OCI-LY3 (cell line): ENCODE results near the gene MACF1.

Experiments used
- H2AFZ ChIP-seq: fragments of 200-600, 300-600 bp; shearing (Covaris generic); 2 replicates; pipeline ENCODE4 v1.6.0; 2014; ENCODE audit warnings: antibody characterized with exemption, low read depth, low read length
- H3K27ac ChIP-seq: fragments of 200-600, 300-600 bp; sonication (generic); 2 replicates; pipeline ENCODE4 v1.5.1; 2014; ENCODE audit warnings: mild to moderate bottlenecking, low read length, moderate library complexity, mixed read lengths
- H3K27me3 ChIP-seq: fragments of 200-600, 300-600 bp; sonication (generic); 2 replicates; pipeline ENCODE4 v1.6.1; 2014; ENCODE audit warnings: low read depth, low read length, mixed read lengths
- H3K36me3 ChIP-seq: fragments of 200-600, 300-600 bp; sonication (generic); replicated peaks from 2 replicates; pipeline ENCODE3; 2014; ENCODE audit warnings: low read depth, low read length, mixed read lengths
- H3K4me1 ChIP-seq: fragments of 300-600, 200-600 bp; sonication (generic); 2 replicates; pipeline ENCODE4 v1.6.1; 2014; ENCODE audit warnings: low read length, mixed read lengths
- H3K4me2 ChIP-seq: fragments of 200-600, 300-600 bp; sonication (generic); 2 replicates; pipeline ENCODE4 v1.6.1; 2014; ENCODE audit warnings: low read length, mixed read lengths
- H3K4me3 ChIP-seq: fragments of 300-600, 200-600 bp; sonication (generic); 2 replicates; pipeline ENCODE4 v1.5.1; 2014; ENCODE audit warnings: antibody characterized with exemption, mild to moderate bottlenecking, low read length, moderate library complexity
- H3K79me2 ChIP-seq: fragments of 300-600, 200-600 bp; shearing (Covaris generic); 2 replicates; pipeline ENCODE4 v1.6.1; 2014; ENCODE audit warnings: mild to moderate bottlenecking, low read length, mixed read lengths
- H3K9ac ChIP-seq: fragments of 300-600, 200-600 bp; shearing (Covaris generic); 2 replicates; pipeline ENCODE4 v1.6.0; 2014; ENCODE audit warnings: mild to moderate bottlenecking, low read length, moderate library complexity
- H3K9me3 ChIP-seq: fragments of 200-600, 300-600 bp; shearing (Covaris generic); 2 replicates; pipeline ENCODE4 v1.6.1; 2014; ENCODE audit warnings: low read length, mixed read lengths; ENCODE audit not compliant: insufficient read depth
- H4K20me1 ChIP-seq: fragments of 200-600, 300-600 bp; sonication (generic); 2 replicates; pipeline ENCODE4 v1.6.1; 2016; ENCODE audit warnings: low read length, mixed read lengths; ENCODE audit not compliant: insufficient read depth
- CTCF ChIP-seq: fragments of 200-600, 300-600 bp; sonication (generic); IDR thresholded peaks from 2 replicates; pipeline ENCODE4 v1.5.1; 2014; ENCODE audit warnings: antibody characterized with exemption, low read length, low read depth
- EZH2phosphoT487 ChIP-seq: fragments of 200-600 bp; shearing (Covaris generic); IDR thresholded peaks from 2 replicates; pipeline ENCODE4 v1.6.1; 2018; ENCODE audit warnings: antibody characterized with exemption, mixed run types, low read depth

The MACF1 gene

GRCh38 chr1:39293375-39294070, 89.0 kb downstream of the MACF1 start:
- TF ChIP-seq CTCF (no peak), EZH2phosphoT487 (no peak)
- H3K9ac ChIP-seq, result no peak overlapping the region
- H3K79me2 ChIP-seq, result no peaks in the 10 kb centered on the region
- no peak overlapping the region for H2AFZ ChIP-seq
- H3K4me3 ChIP-seq, result no peak overlapping the region
- no peak overlapping the region for H3K4me2 ChIP-seq
- H4K20me1 ChIP-seq, result no peaks in the 10 kb centered on the region
- peaks cover 18% of the 10 kb centered on the region for H3K36me3 ChIP-seq
- H3K4me1 ChIP-seq, result peaks cover 12% of the 10 kb centered on the region
- H3K9me3 ChIP-seq, result no peaks in the 10 kb centered on the region
- no peak overlapping the region for H3K27ac ChIP-seq
- H3K27me3 ChIP-seq, result no peaks in the 10 kb centered on the region

- peaks cover 12% of the 10 kb centered on the region for H3K4me1 ChIP-seq
- peaks cover 17% of the 10 kb centered on the region for H3K36me3 ChIP-seq
- H3K4me2 ChIP-seq, result no peak overlapping the region
- no peaks in the 10 kb centered on the region for H4K20me1 ChIP-seq
- no peak for TF ChIP-seq EZH2phosphoT487
- no peak for TF ChIP-seq CTCF
- H3K27me3 ChIP-seq, result no peaks in the 10 kb centered on the region
- no peak overlapping the region for H3K27ac ChIP-seq
- no peak overlapping the region for H3K4me3 ChIP-seq
- no peak overlapping the region for H2AFZ ChIP-seq
- no peaks in the 10 kb centered on the region for H3K9me3 ChIP-seq
- no peaks in the 10 kb centered on the region for H3K79me2 ChIP-seq
- no peak overlapping the region for H3K9ac ChIP-seq
Measured at GRCh38 chr1:39294531-39294930, 90.0 kb downstream of the MACF1 start.

GRCh38 chr1:39295901-39296300, 91.4 kb downstream of the MACF1 start:
- H3K79me2 ChIP-seq, result no peaks in the 10 kb centered on the region
- no peak overlapping the region for H3K4me2 ChIP-seq
- H3K4me3 ChIP-seq, result no peak overlapping the region
- H2AFZ ChIP-seq, result no peak overlapping the region
- H3K4me1 ChIP-seq, result peaks cover 12% of the 10 kb centered on the region
- H4K20me1 ChIP-seq, result no peaks in the 10 kb centered on the region
- no peaks in the 10 kb centered on the region for H3K9me3 ChIP-seq
- no peak for TF ChIP-seq EZH2phosphoT487
- no peak for TF ChIP-seq CTCF
- H3K36me3 ChIP-seq, result peaks cover 17% of the 10 kb centered on the region
- H3K27me3 ChIP-seq, result no peaks in the 10 kb centered on the region
- H3K9ac ChIP-seq, result no peak overlapping the region
- no peak overlapping the region for H3K27ac ChIP-seq

DNA sequence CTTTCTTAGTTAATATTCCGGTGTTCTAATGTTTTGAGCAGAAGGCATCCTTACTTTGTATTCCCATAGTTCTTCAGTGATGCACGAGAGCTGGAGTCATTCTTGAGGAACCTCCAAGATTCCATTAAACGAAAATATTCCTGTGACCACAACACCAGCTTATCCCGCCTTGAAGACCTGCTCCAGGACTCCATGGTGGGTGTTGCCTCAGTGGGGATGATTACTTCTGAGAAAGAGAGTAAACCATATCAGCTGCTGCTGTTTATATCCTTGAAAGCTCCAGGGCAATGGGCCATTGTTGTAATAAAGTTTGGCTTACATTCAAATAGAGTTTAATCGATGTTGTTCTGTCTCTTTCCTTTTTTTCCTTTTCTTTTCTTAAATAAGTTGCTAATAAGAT, 93.1 kb downstream of the MACF1 start:
- Histone ChIP-seq H3K79me2 (no peaks in the 10 kb centered on the region), H3K4me3 (no peak overlapping the region), H3K36me3 (peaks cover 20% of the 10 kb centered on the region), H3K4me2 (no peak overlapping the region), H4K20me1 (no peaks in the 10 kb centered on the region), H3K9me3 (no peaks in the 10 kb centered on the region), H3K9ac (no peak overlapping the region), H3K4me1 (no peaks in the 10 kb centered on the region), H3K27me3 (no peaks in the 10 kb centered on the region), H3K27ac (no peak overlapping the region), H2AFZ (no peak overlapping the region)
- TF ChIP-seq EZH2phosphoT487 (no peak), CTCF (no peak)
